Endothelial cell (in vitro differentiated cells): ENCODE data around the gene BIRC6. TPM values are rescaled to one million over a fixed set of nuclear protein-coding genes. Genes with fewer than 3 reads are reported as not detected.
A peak's percentile ranks its signal among the peaks of the same experiment; 100 is the strongest.

ENCODE experiments used
- DNase-seq: peaks from one replicate; pipeline ENCODE4 v3.0.0; 2021; ENCODE audit warnings: low spot score
- H3K27ac Mint-ChIP-seq: one replicate; pipeline ENCODE4 v1.8.0; 2021; ENCODE audit warnings: mixed read lengths, inconsistent platforms; ENCODE audit not compliant: unreplicated experiment
- H3K27me3 Mint-ChIP-seq: one replicate; pipeline ENCODE4 v1.8.0; 2021; ENCODE audit warnings: mild to moderate bottlenecking, moderate library complexity, mixed read lengths, inconsistent platforms; ENCODE audit not compliant: unreplicated experiment
- H3K36me3 Mint-ChIP-seq: one replicate; pipeline ENCODE4 v1.8.0; 2021; ENCODE audit warnings: mild to moderate bottlenecking, low read depth, mixed read lengths, inconsistent platforms; ENCODE audit not compliant: unreplicated experiment
- H3K4me1 Mint-ChIP-seq: one replicate; pipeline ENCODE4 v1.8.0; 2021; ENCODE audit warnings: mild to moderate bottlenecking, mixed read lengths, inconsistent platforms; ENCODE audit not compliant: unreplicated experiment
- H3K4me3 Mint-ChIP-seq: one replicate; pipeline ENCODE4 v1.8.0; 2021; ENCODE audit warnings: mild to moderate bottlenecking, mixed read lengths, inconsistent platforms; ENCODE audit not compliant: unreplicated experiment
- H3K9me3 Mint-ChIP-seq: one replicate; pipeline ENCODE4 v1.8.0; 2021; ENCODE audit warnings: mixed read lengths, inconsistent platforms; ENCODE audit not compliant: unreplicated experiment
- CTCF ChIP-seq: fragments of 200-600 bp; sonication (generic); IDR thresholded peaks from one replicate; pipeline ENCODE4 v1.5.0; 2021; ENCODE audit warnings: antibody characterized with exemption; ENCODE audit not compliant: unreplicated experiment
- total RNA-seq: library from RNA; stranded (reverse); fragmentation: NEBNext Ultra II Directional; extraction: Animal tissue kit (Norgen Biotek cat#: 25700); gene quantifications from one replicate; pipeline ENCODE4 v1.2.1, GENCODE V29; 2021; ENCODE audit not compliant: unreplicated experiment

BIRC6 gene
- total RNA-seq, 1 donor from 2014 or later = 125 TPM

GRCh38 chr2:32572737-32573136, 215.9 kb downstream of the BIRC6 start:
- peak overlapping the region; percentile 8 for H3K27ac Mint-ChIP-seq

GRCh38 chr2:32591669-32592463, 235.0 kb downstream of the BIRC6 start:
- H3K9me3 Mint-ChIP-seq = no peaks in the 10 kb centered on the region
- DNase-seq = no peak

More at GRCh38 chr2:32572737-32573136, 215.9 kb downstream of the BIRC6 start:
- no peak for DNase-seq
- TF ChIP-seq CTCF = no peak
- Mint-ChIP-seq H3K36me3 (peaks cover 12% of the 10 kb centered on the region), H3K9me3 (no peaks in the 10 kb centered on the region), H3K27me3 (peaks cover 2% of the 10 kb centered on the region), H3K4me3 (no peak overlapping the region), H3K4me1 (peaks cover 26% of the 10 kb centered on the region)

GRCh38 chr2:32594573-32594972, 237.8 kb downstream of the BIRC6 start:
- H3K27ac Mint-ChIP-seq = no peak overlapping the region
- H3K4me1 Mint-ChIP-seq = no peaks in the 10 kb centered on the region
- H3K9me3 Mint-ChIP-seq = no peaks in the 10 kb centered on the region
- no peak for DNase-seq
- no peak for TF ChIP-seq CTCF
- no peak overlapping the region for H3K4me3 Mint-ChIP-seq
- no peaks in the 10 kb centered on the region for H3K36me3 Mint-ChIP-seq
- H3K27me3 Mint-ChIP-seq = no peaks in the 10 kb centered on the region

More at GRCh38 chr2:32591669-32592463, 235.0 kb downstream of the BIRC6 start:
- H3K27ac Mint-ChIP-seq = peak overlapping the region; percentile 30
- TF ChIP-seq CTCF = no peak
- no peaks in the 10 kb centered on the region for H3K36me3 Mint-ChIP-seq
- no peak overlapping the region for H3K4me3 Mint-ChIP-seq
- H3K27me3 Mint-ChIP-seq = no peaks in the 10 kb centered on the region
- no peaks in the 10 kb centered on the region for H3K4me1 Mint-ChIP-seq

GRCh38 chr2:32611366-32611765, 254.5 kb downstream of the BIRC6 start:
- no peaks in the 10 kb centered on the region for H3K27me3 Mint-ChIP-seq
- H3K36me3 Mint-ChIP-seq = peaks cover 18% of the 10 kb centered on the region
- H3K4me3 Mint-ChIP-seq = no peak overlapping the region
- no peak for TF ChIP-seq CTCF
- H3K27ac Mint-ChIP-seq = no peak overlapping the region
- H3K4me1 Mint-ChIP-seq = no peaks in the 10 kb centered on the region
- no peaks in the 10 kb centered on the region for H3K9me3 Mint-ChIP-seq
- no peak for DNase-seq

- Mint-ChIP-seq H3K4me1 (no peaks in the 10 kb centered on the region), H3K4me3 (no peak overlapping the region), H3K27ac (no peak overlapping the region), H3K9me3 (no peaks in the 10 kb centered on the region), H3K36me3 (peaks cover 18% of the 10 kb centered on the region), H3K27me3 (no peaks in the 10 kb centered on the region)
- TF ChIP-seq CTCF = no peak
- DNase-seq = no peak
These were observed 254.9 kb downstream of the BIRC6 start for GRCh38 chr2:32611771-32612170.
